Frontal cortex (tissue), 4 donors: ENCODE results near the gene CCR1. TPM values are rescaled to one million over a fixed set of nuclear protein-coding genes. Genes with fewer than 3 reads are reported as not detected.
A peak's percentile ranks its signal among the peaks of the same experiment; 100 is the strongest.

Experiments used
- DNase-seq, 2 donors: peaks; one replicate each; pipeline ENCODE4 v3.0.0; 2012; ENCODE audit warnings: low spot score in 2 of 2
- FAIRE-seq: peaks from 2 replicates; lab custom pipeline; 2012; peaks lifted over from hg19 to GRCh38; lab: Jason Lieb, UNC
- total RNA-seq: library from RNA; depleted of rRNA; stranded (reverse); fragments of >200 nt; gene quantifications from one replicate; pipeline ENCODE4 v1.2.3, GENCODE V29; 2014
- donor health status: control.
- donor health status: control.
- donor health status: control.

Gene CCR1
- 1.6 TPM for total RNA-seq

GRCh38 chr3:46208167-46208704 lies at the start of gene CCR1:
Gene CCR1 (minus strand): TSS chr3:46208313. CDS start chr3:46204313, 4,000 bp downstream.
- peak in 1 of 2 donors; percentile 28 for DNase-seq
- no peak for FAIRE-seq

GRCh38 chr3:46252980-46253379 lies 44.9 kb upstream of the CCR1 start:
- FAIRE-seq, result no peak

GRCh38 chr3:46245146-46245545 lies 37.0 kb upstream of the CCR1 start:
- FAIRE-seq (no peak), DNase-seq (no peak)

More at GRCh38 chr3:46252980-46253379, 44.9 kb upstream of the CCR1 start:
- DNase-seq, result no peak

- DNase-seq, result no peak
- FAIRE-seq, result no peak
These were observed 35.4 kb upstream of the CCR1 start for GRCh38 chr3:46243560-46243959.

- no peak for FAIRE-seq
These were observed 34.0 kb upstream of the CCR1 start, which contains the start of gene CCR3 for GRCh38 chr3:46242120-46242519. Gene CCR3 (plus strand): TSS chr3:46242460. CDS start chr3:46265159, 22,699 bp downstream.

GRCh38 chr3:46239952-46240351 lies 31.8 kb upstream of the CCR1 start:
- DNase-seq (no peak), FAIRE-seq (no peak)

More at GRCh38 chr3:46242120-46242519, 34.0 kb upstream of the CCR1 start, which contains the start of gene CCR3:
- DNase-seq, result no peak

- FAIRE-seq (no peak), DNase-seq (no peak)
These were observed 31.3 kb upstream of the CCR1 start for GRCh38 chr3:46239301-46239938.

GRCh38 chr3:46238386-46238785 lies 30.3 kb upstream of the CCR1 start:
- FAIRE-seq, result no peak
- DNase-seq, result no peak

GRCh38 chr3:46236294-46237054 lies 28.4 kb upstream of the CCR1 start:
- DNase-seq, result no peak
- no peak for FAIRE-seq

- FAIRE-seq (no peak), DNase-seq (no peak)
These were observed 27.3 kb upstream of the CCR1 start for GRCh38 chr3:46235425-46235824.

- FAIRE-seq (no peak), DNase-seq (no peak)
These were observed 25.1 kb upstream of the CCR1 start for GRCh38 chr3:46233194-46233593.

- FAIRE-seq, result no peak
- no peak for DNase-seq
These were observed 23.2 kb upstream of the CCR1 start for GRCh38 chr3:46231323-46231722.

GRCh38 chr3:46228260-46229242 lies 20.4 kb upstream of the CCR1 start:
- no peak for DNase-seq
- no peak for FAIRE-seq

- DNase-seq (no peak), FAIRE-seq (no peak)
These were observed 14.5 kb upstream of the CCR1 start for GRCh38 chr3:46222435-46223161.

- FAIRE-seq (no peak), DNase-seq (no peak)
These were observed 13.8 kb upstream of the CCR1 start for GRCh38 chr3:46221938-46222337.

- FAIRE-seq (no peak), DNase-seq (no peak)
These were observed 13.3 kb upstream of the CCR1 start for GRCh38 chr3:46221391-46221790.

GRCh38 chr3:46218196-46218709 lies 10.1 kb upstream of the CCR1 start:
- DNase-seq (no peak), FAIRE-seq (no peak)

GRCh38 chr3:46215810-46216414 lies 7.8 kb upstream of the CCR1 start:
- no peak for FAIRE-seq
- no peak for DNase-seq
